PC-9 (cell line): Measurements from ENCODE around the gene KIF26B. TPM values are rescaled to one million over a fixed set of nuclear protein-coding genes. Genes with fewer than 3 reads are reported as not detected.

Source experiments
- BruUV-seq: library from RNA; stranded (reverse); fragments of 400-500 nt; replicated peaks from 2 replicates; lab custom pipeline; 2021; lab: Mats Ljungman, UMichigan
- CTCF ChIA-PET: fragments of 300-600 bp; sonication (Branson Sonifier 250); formaldehyde crosslinking; loops from one replicate; lab custom pipeline; 2022; ENCODE audit warnings: antibody characterized with exemption; lab: Charles Lee
- POLR2A ChIA-PET: fragments of 300-600 bp; sonication (Branson Sonifier 250); formaldehyde crosslinking; loops from one replicate; lab custom pipeline; 2022; ENCODE audit warnings: antibody characterized with exemption; ENCODE audit not compliant: unreplicated experiment; lab: Charles Lee
- DNase-seq, 2 experiments: peaks; one replicate each; pipeline versions ENCODE4 v3.0.0 to v3.0.0-alpha.2; 2015 to 2022; ENCODE audit warnings: mixed read lengths in 1 of 2
- H2AFZ ChIP-seq: fragments of 200-600 bp; sonication (generic); 2 replicates; pipeline ENCODE4 v1.8.1; 2017; ENCODE audit warnings: antibody characterized with exemption
- H3F3A ChIP-seq: fragments of 200-600 bp; sonication (generic); 2 replicates; pipeline ENCODE4 v1.8.1; 2017; ENCODE audit warnings: antibody characterized with exemption, mild to moderate bottlenecking, low read depth; ENCODE audit not compliant: insufficient read depth
- H3K27ac ChIP-seq: fragments of 200-600 bp; sonication (generic); 2 replicates; pipeline ENCODE4 v1.6.1; 2016; ENCODE audit warnings: mixed run types
- H3K27me3 ChIP-seq: fragments of 200-600 bp; sonication (generic); 2 replicates; pipeline ENCODE4 v1.6.1; 2016; ENCODE audit warnings: low read depth, mixed run types; ENCODE audit not compliant: insufficient read depth
- H3K36me3 ChIP-seq: fragments of 200-600 bp; sonication (generic); 2 replicates; pipeline ENCODE4 v1.6.1; 2016; ENCODE audit warnings: low read depth, mixed run types
- H3K4me1 ChIP-seq: fragments of 200-600 bp; sonication (generic); replicated peaks from 2 replicates; pipeline ENCODE4 v1.6.1; 2016; ENCODE audit warnings: mixed run types; ENCODE audit not compliant: insufficient read depth
- H3K4me2 ChIP-seq: fragments of 200-600 bp; sonication (generic); 2 replicates; pipeline ENCODE4 v1.6.1; 2017; ENCODE audit warnings: mixed run types
- H3K4me3 ChIP-seq: fragments of 200-600 bp; sonication (generic); 2 replicates; pipeline ENCODE4 v1.6.1; 2016; ENCODE audit warnings: mixed run types
- H3K79me2 ChIP-seq: fragments of 200-600 bp; sonication (generic); 2 replicates; pipeline ENCODE4 v1.6.1; 2017; ENCODE audit warnings: low read depth, mixed run types
- H3K9me2 ChIP-seq: fragments of 200-600 bp; sonication (generic); 2 replicates; pipeline ENCODE4 v1.8.1; 2017; ENCODE audit warnings: mild to moderate bottlenecking; ENCODE audit not compliant: insufficient read depth
- H3K9me3 ChIP-seq: fragments of 200-600 bp; sonication (generic); 2 replicates; pipeline ENCODE4 v1.8.1; 2016; ENCODE audit warnings: low read depth; ENCODE audit not compliant: insufficient read depth
- H4K20me1 ChIP-seq: fragments of 200-600 bp; sonication (generic); 2 replicates; pipeline ENCODE4 v1.8.1; 2017; ENCODE audit not compliant: insufficient read depth
- CTCF ChIP-seq: fragments of 200-600 bp; sonication (generic); conservative IDR thresholded peaks from 2 replicates; pipeline ENCODE4 v1.6.1; 2017; ENCODE audit warnings: mixed run types, antibody characterized with exemption, mild to moderate bottlenecking, moderate library complexity
- EZH2 ChIP-seq: fragments of 200-600 bp; sonication (generic); IDR thresholded peaks from 2 replicates; pipeline ENCODE4 v1.8.0; 2017; ENCODE audit warnings: antibody characterized with exemption, low read depth
- intact Hi-C: fragments of 100-400 bp; cut with micrococcal nuclease; formaldehyde crosslinking; loops from one replicate; pipeline ENCODE4 v1.10.0; 2022; ENCODE audit not compliant: unreplicated experiment
- total RNA-seq: library from RNA; stranded (reverse); gene quantifications from 2 replicates; pipeline ENCODE4 v1.2.3, GENCODE V29; 2021

KIF26B gene
- total RNA-seq, 1 experiment from 2014 or later, result 0.11 TPM

- no peak overlapping the region for H3K4me3 ChIP-seq
- no peaks in the 10 kb centered on the region for H3K36me3 ChIP-seq
- CTCF ChIA-PET, result interaction anchor here (0.7 kb wide), 1 partner anchor 19 kb away, joined by 12 read pairs; no protein-coding TSS in a partner anchor
- no peak overlapping the region for H2AFZ ChIP-seq
- peaks cover 40% of the 10 kb centered on the region for H3K27me3 ChIP-seq
- no peak for TF ChIP-seq CTCF
- no peak for TF ChIP-seq EZH2
- H3K9me3 ChIP-seq, result no peaks in the 10 kb centered on the region
- BruUV-seq, result no TSS peak
- no peak for DNase-seq
- H3K4me2 ChIP-seq, result no peak overlapping the region
- POLR2A ChIA-PET, result interaction anchor here (0.6 kb wide), 1 partner anchor 1065 kb away, joined by 3 read pairs; no protein-coding TSS in a partner anchor
- H3K4me1 ChIP-seq, result no peaks in the 10 kb centered on the region
- intact Hi-C loops, result no loop called here
- H3K79me2 ChIP-seq, result no peaks in the 10 kb centered on the region
- no peaks in the 10 kb centered on the region for H3K9me2 ChIP-seq
- H3K27ac ChIP-seq, result no peak overlapping the region
- no peaks in the 10 kb centered on the region for H3F3A ChIP-seq
- no peaks in the 10 kb centered on the region for H4K20me1 ChIP-seq
Measured at GRCh38 chr1:245188403-245188802, 33.6 kb downstream of the KIF26B start.

DNA sequence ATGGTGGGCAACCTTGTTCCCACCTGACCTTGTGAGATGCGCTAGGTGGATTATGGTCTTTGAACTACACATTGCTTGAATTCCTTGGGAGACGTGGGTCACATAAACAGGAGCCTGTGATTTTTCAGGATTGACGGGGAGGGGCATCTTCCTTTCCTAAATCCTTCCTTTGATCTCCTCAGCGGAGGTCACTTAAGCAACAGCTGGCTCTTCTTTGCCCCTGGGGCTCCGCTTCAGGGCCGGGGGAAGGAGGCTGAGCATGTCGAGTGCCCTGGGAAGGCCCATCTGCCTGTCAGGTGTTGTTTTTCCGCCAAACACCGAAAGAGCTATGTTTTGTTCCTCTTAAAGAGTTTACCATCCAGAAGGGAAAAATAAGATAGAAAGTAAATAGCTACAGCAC is 40.6 kb downstream of the KIF26B start:
- POLR2A ChIA-PET, result no interaction called here
- no peak for DNase-seq
- no peak overlapping the region for H3K27ac ChIP-seq
- peaks cover 40% of the 10 kb centered on the region for H3K27me3 ChIP-seq
- H3K9me2 ChIP-seq, result no peaks in the 10 kb centered on the region
- no peaks in the 10 kb centered on the region for H3F3A ChIP-seq
- H3K4me1 ChIP-seq, result no peaks in the 10 kb centered on the region
- BruUV-seq, result no TSS peak
- no peak overlapping the region for H2AFZ ChIP-seq
- no peak for TF ChIP-seq CTCF
- no peak for TF ChIP-seq EZH2
- intact Hi-C loops, result no loop called here
- no peaks in the 10 kb centered on the region for H3K9me3 ChIP-seq
- H3K79me2 ChIP-seq, result no peaks in the 10 kb centered on the region
- no peak overlapping the region for H3K4me3 ChIP-seq
- CTCF ChIA-PET, result no interaction called here
- no peaks in the 10 kb centered on the region for H3K36me3 ChIP-seq
- no peak overlapping the region for H3K4me2 ChIP-seq
- no peaks in the 10 kb centered on the region for H4K20me1 ChIP-seq

GRCh38 chr1:245197121-245197520 is 42.3 kb downstream of the KIF26B start:
- no peaks in the 10 kb centered on the region for H3K9me2 ChIP-seq
- no peaks in the 10 kb centered on the region for H3K9me3 ChIP-seq
- CTCF ChIA-PET, result no interaction called here
- no peak overlapping the region for H3K4me3 ChIP-seq
- no peak overlapping the region for H3K27ac ChIP-seq
- POLR2A ChIA-PET, result no interaction called here
- H3K36me3 ChIP-seq, result no peaks in the 10 kb centered on the region
- H3K4me2 ChIP-seq, result no peak overlapping the region
- no peaks in the 10 kb centered on the region for H3F3A ChIP-seq
- no peaks in the 10 kb centered on the region for H4K20me1 ChIP-seq
- H2AFZ ChIP-seq, result no peak overlapping the region
- BruUV-seq, result no TSS peak
- peaks cover 46% of the 10 kb centered on the region for H3K27me3 ChIP-seq
- DNase-seq, result no peak
- TF ChIP-seq EZH2, result no peak
- TF ChIP-seq CTCF, result no peak
- H3K4me1 ChIP-seq, result no peaks in the 10 kb centered on the region
- intact Hi-C loops, result no loop called here
- H3K79me2 ChIP-seq, result no peaks in the 10 kb centered on the region
